ENCODE measurements around the gene RFX4.
"Not testable (repeated sequence)": the region's sequence is repeated elsewhere in the genome, so short reads cannot be mapped to it uniquely, and the experiment has no call there.

RFX4 gene

GRCh38 chr12:106724934-106725333, 142.1 kb downstream of the RFX4 start:
- no peak for FAIRE-seq
- no peak for DNase-seq (ENCODE audit: low spot score)

DNA sequence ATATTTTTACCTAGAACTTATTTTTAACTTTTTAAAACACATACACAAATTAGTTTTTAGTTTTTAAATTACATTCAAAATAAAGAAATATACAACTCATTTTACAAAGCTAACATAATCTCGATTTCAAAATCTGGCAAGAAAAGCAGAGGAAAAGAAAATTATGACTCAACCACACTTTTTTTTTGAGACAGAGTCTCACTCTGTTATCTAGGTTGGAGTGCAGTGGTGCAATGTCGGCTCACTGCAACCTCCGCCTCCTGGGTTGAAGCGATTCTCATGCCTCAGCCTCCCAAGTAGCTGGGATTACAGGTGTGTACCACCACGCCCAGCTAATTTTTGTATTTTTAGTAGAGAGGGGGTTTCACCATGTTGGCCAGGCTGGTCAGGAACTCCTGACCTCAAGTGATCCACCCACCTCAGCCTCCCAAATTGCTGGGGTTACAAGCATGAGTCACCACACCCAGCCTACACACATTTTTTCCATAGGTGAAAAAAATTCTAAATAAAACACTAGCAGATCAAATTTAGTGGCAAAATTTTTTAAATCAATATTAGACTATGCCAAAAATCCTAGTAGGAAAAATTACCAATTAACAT, 143.9 kb downstream of the RFX4 start:
- not testable (repeated sequence) for FAIRE-seq; DNase-seq (ENCODE audit: low spot score)

DNA sequence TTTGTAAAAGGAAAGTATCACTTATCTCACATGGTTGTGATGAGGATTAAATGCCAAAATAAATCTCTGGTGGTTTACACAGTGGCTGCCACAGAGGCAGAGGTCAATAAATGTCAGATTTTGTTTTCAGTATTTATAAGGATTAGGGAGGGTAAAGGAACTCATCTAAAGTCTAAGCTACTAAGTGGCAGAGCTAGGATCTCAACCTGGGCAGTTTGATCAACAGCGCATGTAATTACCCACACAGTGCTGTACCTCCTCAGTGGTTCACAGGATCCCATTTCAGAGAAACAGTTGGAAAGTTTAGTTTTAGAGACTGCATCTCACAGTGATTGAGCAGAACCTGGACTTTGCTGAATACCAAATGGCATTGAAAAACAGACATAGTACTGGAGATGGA, 146.8 kb downstream of the RFX4 start:
- DNase-seq (ENCODE audit: low spot score) (no peak), FAIRE-seq (no peak)

DNA sequence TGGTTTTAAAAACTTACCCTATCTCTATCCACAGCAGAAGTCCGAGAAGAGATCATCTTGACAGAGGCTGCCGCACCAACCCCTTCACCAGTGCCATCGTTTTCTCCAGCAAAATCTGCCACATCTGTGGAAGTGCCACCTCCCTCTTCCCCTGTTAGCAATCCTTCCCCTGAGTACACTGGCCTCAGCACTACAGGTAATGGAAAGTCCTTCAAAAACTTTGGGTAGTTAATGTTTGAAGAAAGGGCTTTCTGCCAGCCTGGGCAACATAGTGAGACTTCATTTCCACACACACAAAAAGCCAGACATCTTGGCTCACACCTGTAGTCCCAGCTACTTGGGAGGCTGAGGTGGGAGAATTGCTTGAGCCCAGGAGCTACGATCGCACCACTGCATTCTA, 150.1 kb downstream of the RFX4 start:
- FAIRE-seq (no peak), DNase-seq (ENCODE audit: low spot score) (no peak)

- no peak for DNase-seq (ENCODE audit: low spot score)
- no peak for FAIRE-seq
These were observed 150.9 kb downstream of the RFX4 start for GRCh38 chr12:106733660-106734059.

DNA sequence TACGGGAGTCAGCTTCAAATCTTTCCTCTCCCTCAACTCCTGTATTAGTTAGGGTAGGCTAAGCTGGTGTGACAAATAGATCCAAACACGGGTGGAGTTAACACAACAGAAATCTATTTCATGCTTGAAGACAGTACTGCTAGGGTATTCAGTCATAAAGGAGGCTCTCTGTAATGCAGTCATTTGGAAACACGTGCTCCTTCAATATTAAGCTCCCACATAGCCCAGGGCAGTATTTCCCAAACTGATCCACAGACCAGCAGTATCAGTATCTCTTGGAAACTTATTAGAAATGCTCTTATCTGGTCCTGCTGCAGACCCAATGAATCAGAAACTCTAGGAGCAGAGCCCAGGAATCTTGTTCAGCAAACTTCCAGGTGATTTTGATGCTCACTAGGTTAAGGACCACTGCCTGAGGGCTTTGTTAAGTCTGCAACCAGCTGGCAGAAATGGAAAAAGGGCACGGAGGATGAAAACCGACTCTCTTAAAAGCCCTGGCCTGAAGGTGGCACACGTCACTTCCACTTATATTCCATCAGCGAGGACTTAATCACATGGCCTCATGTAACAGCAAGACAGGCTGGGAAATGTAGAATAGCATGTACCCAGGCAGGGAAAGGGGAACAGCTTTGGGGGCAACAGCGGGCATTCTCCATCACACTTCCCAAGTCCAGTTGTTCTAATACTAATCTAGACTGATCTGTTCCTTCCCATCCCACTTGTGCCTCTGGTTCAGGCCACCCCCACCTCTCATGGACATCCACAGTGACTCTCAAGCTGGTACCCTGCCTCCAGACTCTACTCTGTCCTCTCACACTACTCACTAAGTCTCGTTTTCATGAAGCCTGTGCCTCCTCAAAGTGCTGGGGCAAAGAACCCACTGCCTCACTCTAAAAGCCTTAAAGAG, 153.5 kb downstream of the RFX4 start:
- no peak for DNase-seq (ENCODE audit: low spot score)
- FAIRE-seq: no peak

GRCh38 chr12:106739318-106739717, 156.5 kb downstream of the RFX4 start:
- DNase-seq (ENCODE audit: low spot score) (peak; percentile 41), FAIRE-seq (peak; percentile 35)

- DNase-seq (ENCODE audit: low spot score): peak; percentile 65
- peak; percentile 77 for FAIRE-seq
These were observed 157.2 kb downstream of the RFX4 start for GRCh38 chr12:106739815-106740530.

DNA sequence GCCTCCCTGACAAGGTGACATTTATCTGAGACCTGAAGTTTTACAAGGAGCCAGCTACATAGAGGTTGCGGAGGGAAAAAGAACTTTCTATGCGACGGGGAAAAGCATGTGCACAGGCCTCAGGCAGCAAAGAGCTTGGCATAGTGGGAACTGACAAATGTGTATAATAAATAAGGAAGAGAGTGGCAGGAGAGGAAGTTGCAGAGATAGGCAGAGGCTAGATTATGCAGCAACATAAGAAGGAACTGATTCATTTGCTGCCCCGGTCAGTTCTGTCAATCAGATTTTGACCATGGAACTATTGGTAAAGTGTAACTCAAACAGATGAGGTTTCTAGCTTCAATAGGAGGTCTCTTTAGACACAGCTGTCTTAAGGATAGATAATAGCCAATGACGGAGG, 158.0 kb downstream of the RFX4 start:
- FAIRE-seq (no peak), DNase-seq (ENCODE audit: low spot score) (no peak)

GRCh38 chr12:106741247-106741646, 158.4 kb downstream of the RFX4 start:
- DNase-seq (ENCODE audit: low spot score): no peak
- no peak for FAIRE-seq

GRCh38 chr12:106743270-106743988, 160.6 kb downstream of the RFX4 start:
- no peak for DNase-seq (ENCODE audit: low spot score)
- no peak for FAIRE-seq

GRCh38 chr12:106744600-106744999, 161.8 kb downstream of the RFX4 start:
- DNase-seq (ENCODE audit: low spot score) (no peak), FAIRE-seq (no peak)

DNA sequence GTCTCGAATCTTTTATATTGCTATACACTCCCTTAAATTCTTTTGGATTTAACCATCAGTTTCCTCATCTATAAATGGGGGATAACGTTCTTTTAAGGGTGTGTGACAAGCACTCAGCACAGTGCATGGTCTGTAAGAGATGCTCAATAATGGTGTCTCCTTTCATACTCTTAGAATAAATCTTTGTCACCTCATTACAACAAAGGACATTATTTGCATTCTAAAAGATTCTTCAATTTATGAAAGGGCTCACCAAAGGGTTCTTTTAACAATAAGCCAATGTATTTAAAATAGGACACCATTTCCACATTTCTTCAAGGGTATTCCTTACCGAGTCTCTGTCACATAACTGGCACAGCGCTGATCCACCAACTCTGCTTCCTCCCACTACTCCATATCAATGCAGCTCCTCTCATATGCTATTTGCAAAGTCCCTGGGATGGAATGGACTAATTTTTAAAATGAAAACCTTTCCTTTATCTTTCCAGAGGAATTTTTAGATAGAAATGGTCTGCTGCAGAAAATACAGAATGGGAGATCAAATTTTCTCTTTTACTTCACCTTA, 162.5 kb downstream of the RFX4 start:
- FAIRE-seq (no peak), DNase-seq (ENCODE audit: low spot score) (no peak)

- no peak for FAIRE-seq
- DNase-seq (ENCODE audit: low spot score): no peak
These were observed 165.2 kb downstream of the RFX4 start for GRCh38 chr12:106747973-106748436.

- FAIRE-seq (no peak), DNase-seq (ENCODE audit: low spot score) (no peak)
These were observed 167.7 kb downstream of the RFX4 start for GRCh38 chr12:106750524-106750923.

DNA sequence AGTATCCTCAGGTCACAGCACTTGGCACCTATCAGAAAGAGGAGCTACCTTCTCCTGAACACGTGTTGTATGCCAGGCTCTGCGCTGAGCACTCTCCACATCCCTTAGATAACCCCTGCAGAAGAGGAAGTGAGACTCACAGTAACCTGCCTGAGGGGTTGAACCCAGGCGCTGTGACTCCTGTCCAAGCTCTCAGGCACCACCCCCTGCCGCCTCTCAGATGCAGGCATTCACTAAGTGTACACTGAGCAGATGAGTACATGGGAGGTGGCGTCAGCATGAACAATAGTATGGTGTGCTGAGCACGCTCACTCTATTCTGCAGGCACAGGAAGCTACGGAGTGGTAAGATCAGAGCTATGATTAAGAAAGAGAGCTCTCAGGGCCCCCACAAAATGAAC, 170.7 kb downstream of the RFX4 start:
- FAIRE-seq (no peak), DNase-seq (ENCODE audit: low spot score) (no peak)

GRCh38 chr12:106754331-106754730, 171.5 kb downstream of the RFX4 start:
- FAIRE-seq (no peak), DNase-seq (ENCODE audit: low spot score) (no peak)

DNA sequence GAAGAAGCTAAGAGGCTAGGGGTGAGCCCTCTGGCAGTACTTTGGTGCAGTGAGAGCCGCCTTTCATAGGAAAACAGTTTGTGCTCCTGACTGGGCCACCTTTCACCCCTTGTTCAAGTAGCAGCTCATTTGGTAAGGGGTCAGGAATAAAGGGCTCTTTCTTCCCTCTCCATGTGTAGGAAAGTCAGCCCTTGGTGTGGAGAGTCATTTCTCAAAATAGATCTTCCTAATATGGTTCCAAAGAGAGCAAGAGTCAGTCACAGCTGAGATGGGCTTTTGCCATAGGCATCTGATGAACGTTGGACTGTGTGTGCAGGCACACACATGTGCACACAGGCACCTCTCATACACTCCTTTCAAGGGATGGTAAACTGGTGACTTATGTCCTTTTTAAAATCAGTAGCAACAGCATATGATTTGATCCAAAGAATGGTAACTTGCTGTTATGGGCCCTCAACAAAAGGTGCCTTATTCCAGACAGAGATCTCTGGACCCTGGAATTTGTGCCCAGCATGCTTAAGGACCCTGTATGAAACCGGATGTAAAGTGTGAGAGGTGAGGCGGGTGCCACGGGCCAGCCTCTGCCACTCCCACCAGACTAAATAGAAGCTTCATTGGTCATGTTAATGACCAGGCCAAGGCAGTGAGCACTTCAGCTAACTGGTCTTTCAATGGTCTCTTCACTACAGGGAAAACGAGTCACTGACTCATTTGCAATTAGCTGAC, 175.0 kb downstream of the RFX4 start:
- FAIRE-seq (no peak), DNase-seq (ENCODE audit: low spot score) (no peak)

- FAIRE-seq (no peak), DNase-seq (ENCODE audit: low spot score) (no peak)
These were observed 175.7 kb downstream of the RFX4 start for GRCh38 chr12:106758349-106759110.
